Mesendoderm (in vitro differentiated cells): ENCODE results near the gene SASH1.

Experiments
- DNase-seq: peaks from one replicate; pipeline ENCODE4 v3.0.0; 2013
- H2AK5ac ChIP-seq: 2 replicates; pipeline ENCODE4 v1.6.1; 2013; ENCODE audit warnings: low read length, inconsistent platforms
- H2BK120ac ChIP-seq: 2 replicates; pipeline ENCODE4 v1.6.1; 2013; ENCODE audit warnings: low read depth, mild to moderate bottlenecking, low read length, moderate library complexity, mixed read lengths
- H2BK15ac ChIP-seq: replicated peaks from 2 replicates; pipeline ENCODE4 v1.6.1; 2013; ENCODE audit warnings: low read depth, mild to moderate bottlenecking, moderate library complexity
- H2BK5ac ChIP-seq: 2 replicates; pipeline ENCODE4 v1.6.1; 2013; ENCODE audit warnings: low read length, inconsistent platforms
- H3K18ac ChIP-seq: 2 replicates; pipeline ENCODE4 v1.6.1; 2013; ENCODE audit warnings: mild to moderate bottlenecking, low read length, mixed read lengths
- H3K23ac ChIP-seq: one replicate; pipeline ENCODE4 v1.6.1; 2013; ENCODE audit warnings: low read length
- H3K27ac ChIP-seq: 2 replicates; pipeline ENCODE4 v1.5.1; 2013; ENCODE audit warnings: low read depth, mild to moderate bottlenecking, inconsistent platforms, low read length, moderate library complexity
- H3K27me3 ChIP-seq: 2 replicates; pipeline ENCODE4 v1.6.1; 2013; ENCODE audit warnings: low read length, control low read depth, mild to moderate bottlenecking, inconsistent platforms; ENCODE audit not compliant: insufficient read depth, poor library complexity
- H3K36me3 ChIP-seq: 2 replicates; pipeline ENCODE4 v1.6.1; 2013; ENCODE audit warnings: low read length, inconsistent platforms; ENCODE audit not compliant: control insufficient read depth, insufficient read depth
- H3K4ac ChIP-seq: one replicate; pipeline ENCODE4 v1.6.1; 2013; ENCODE audit warnings: low read depth, mild to moderate bottlenecking, low read length, moderate library complexity
- H3K4me1 ChIP-seq: 2 replicates; pipeline ENCODE4 v1.6.1; 2013; ENCODE audit warnings: low read depth, low read length, inconsistent platforms; ENCODE audit not compliant: control insufficient read depth
- H3K4me2 ChIP-seq: 2 replicates; pipeline ENCODE4 v1.6.1; 2013; ENCODE audit warnings: low read length
- H3K4me3 ChIP-seq: 2 replicates; pipeline ENCODE4 v1.5.1; 2013; ENCODE audit warnings: mild to moderate bottlenecking, low read length
- H3K56ac ChIP-seq: one replicate; pipeline ENCODE4 v1.6.1; 2013; ENCODE audit warnings: low read length
- H3K79me1 ChIP-seq: 2 replicates; pipeline ENCODE4 v1.6.1; 2013; ENCODE audit warnings: low read length, inconsistent platforms
- H3K79me2 ChIP-seq: 2 replicates; pipeline ENCODE4 v1.6.1; 2013; ENCODE audit warnings: mild to moderate bottlenecking, low read length; ENCODE audit not compliant: control insufficient read depth, insufficient read depth
- H3K9ac ChIP-seq: 2 replicates; pipeline ENCODE4 v1.6.1; 2013; ENCODE audit warnings: low read length, inconsistent platforms
- H4K5ac ChIP-seq: one replicate; pipeline ENCODE4 v1.6.1; 2013; ENCODE audit warnings: low read length
- H4K8ac ChIP-seq: one replicate; pipeline ENCODE4 v1.6.1; 2013; ENCODE audit warnings: low read depth, mild to moderate bottlenecking, control low read depth, low read length, moderate library complexity
- WGBS: extraction: QIAGEN DNeasy Blood & Tissue Kit; methylation state at CpG from one replicate; pipeline ENCODE4 v1.1.7; 2013; ENCODE audit warnings: low lambda C conversion rate, missing lambda C conversion rate; ENCODE audit not compliant: insufficient coverage; ENCODE audit errors: extremely low coverage; 5-methylcytosine and 5-hydroxymethylcytosine counted together

The SASH1 gene

GRCh38 chr6:148497717-148498116, 155.1 kb downstream of the SASH1 start:
- WGBS, result no CpG with 5 or more reads among the region's 5 CpGs
- no peak overlapping the region for H2BK15ac ChIP-seq
- no peak overlapping the region for H3K18ac ChIP-seq
- H3K4me2 ChIP-seq, result no peak overlapping the region
- DNase-seq, result no peak
- H3K23ac ChIP-seq, result no peak overlapping the region
- H3K9ac ChIP-seq, result no peak overlapping the region
- H4K5ac ChIP-seq, result no peak overlapping the region
- no peak overlapping the region for H4K8ac ChIP-seq
- no peaks in the 10 kb centered on the region for H3K36me3 ChIP-seq
- H3K56ac ChIP-seq, result no peak overlapping the region
- peaks cover 2% of the 10 kb centered on the region for H3K4me1 ChIP-seq
- H3K79me2 ChIP-seq, result no peaks in the 10 kb centered on the region
- H3K79me1 ChIP-seq, result no peaks in the 10 kb centered on the region
- H2BK5ac ChIP-seq, result no peak overlapping the region
- no peaks in the 10 kb centered on the region for H3K27me3 ChIP-seq
- H3K4ac ChIP-seq, result no peak overlapping the region
- no peak overlapping the region for H2BK120ac ChIP-seq
- H2AK5ac ChIP-seq, result no peak overlapping the region
- no peak overlapping the region for H3K27ac ChIP-seq
- H3K4me3 ChIP-seq, result no peak overlapping the region

GRCh38 chr6:148500402-148500801, 157.8 kb downstream of the SASH1 start:
- Histone ChIP-seq H3K4me2 (no peak overlapping the region), H3K4ac (no peak overlapping the region), H3K27ac (no peak overlapping the region), H3K79me2 (no peaks in the 10 kb centered on the region), H2BK15ac (no peak overlapping the region), H3K56ac (no peak overlapping the region), H4K8ac (no peak overlapping the region), H3K18ac (no peak overlapping the region), H4K5ac (no peak overlapping the region), H3K27me3 (no peaks in the 10 kb centered on the region), H3K4me1 (peaks cover 2% of the 10 kb centered on the region), H2AK5ac (no peak overlapping the region), H2BK5ac (no peak overlapping the region), H3K4me3 (no peak overlapping the region), H3K23ac (no peak overlapping the region), H3K79me1 (no peaks in the 10 kb centered on the region), H3K9ac (no peak overlapping the region), H3K36me3 (no peaks in the 10 kb centered on the region), H2BK120ac (no peak overlapping the region)
- DNase-seq, result no peak
- no CpG with 5 or more reads among the region's 2 CpGs for WGBS

GRCh38 chr6:148501178-148501590, 158.5 kb downstream of the SASH1 start:
- no peak overlapping the region for H2BK120ac ChIP-seq
- no peaks in the 10 kb centered on the region for H3K79me1 ChIP-seq
- H3K4ac ChIP-seq, result no peak overlapping the region
- no peaks in the 10 kb centered on the region for H3K27me3 ChIP-seq
- no CpG with 5 or more reads among the region's 5 CpGs for WGBS
- no peak overlapping the region for H3K4me2 ChIP-seq
- H3K4me3 ChIP-seq, result no peak overlapping the region
- no peak overlapping the region for H4K8ac ChIP-seq
- peaks cover 2% of the 10 kb centered on the region for H3K4me1 ChIP-seq
- no peak overlapping the region for H3K9ac ChIP-seq
- H3K23ac ChIP-seq, result no peak overlapping the region
- no peaks in the 10 kb centered on the region for H3K79me2 ChIP-seq
- H2BK5ac ChIP-seq, result no peak overlapping the region
- no peaks in the 10 kb centered on the region for H3K36me3 ChIP-seq
- H3K27ac ChIP-seq, result no peak overlapping the region
- H3K18ac ChIP-seq, result no peak overlapping the region
- H4K5ac ChIP-seq, result no peak overlapping the region
- H2AK5ac ChIP-seq, result no peak overlapping the region
- no peak for DNase-seq
- H3K56ac ChIP-seq, result no peak overlapping the region
- no peak overlapping the region for H2BK15ac ChIP-seq

DNA sequence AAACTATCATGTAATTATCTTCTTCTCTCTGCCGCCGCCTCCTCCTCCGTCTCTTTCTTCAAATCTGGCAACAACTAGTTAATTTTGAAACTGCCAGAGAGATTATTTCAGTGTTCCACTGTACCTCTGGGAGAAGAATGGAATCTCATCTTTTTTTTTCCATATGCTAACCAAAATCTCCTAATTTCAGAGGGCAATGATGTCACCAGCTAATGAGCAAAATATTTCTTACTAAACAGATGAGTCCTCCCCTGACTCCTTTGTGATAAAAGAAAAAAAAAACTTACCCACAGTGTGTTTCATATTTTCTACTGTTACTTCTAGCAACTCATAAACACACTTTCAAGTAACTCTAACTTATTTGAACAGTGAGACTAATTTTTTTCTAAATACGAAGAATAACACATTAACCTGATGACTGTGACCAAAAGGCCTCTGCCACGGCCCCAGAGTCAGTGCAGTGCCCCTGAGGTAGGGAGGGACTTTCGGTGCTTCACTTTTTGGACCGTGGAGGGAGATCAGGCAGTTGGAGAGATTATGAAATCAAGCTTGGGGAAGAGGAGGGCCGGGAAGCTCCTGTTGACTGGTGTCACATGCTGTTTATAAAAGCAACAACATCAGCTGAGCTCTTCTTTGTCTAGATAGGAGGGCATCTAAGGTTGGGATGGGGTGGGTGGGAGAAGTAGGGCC, 159.6 kb downstream of the SASH1 start:
- Histone ChIP-seq H4K8ac (no peak overlapping the region), H3K4me2 (no peak overlapping the region), H2BK5ac (no peak overlapping the region), H3K36me3 (no peaks in the 10 kb centered on the region), H3K79me2 (no peaks in the 10 kb centered on the region), H3K56ac (no peak overlapping the region), H3K27ac (no peak overlapping the region), H3K4me1 (peaks cover 2% of the 10 kb centered on the region), H3K27me3 (no peaks in the 10 kb centered on the region), H3K4me3 (no peak overlapping the region), H2AK5ac (no peak overlapping the region), H3K23ac (no peak overlapping the region), H3K18ac (no peak overlapping the region), H3K9ac (no peak overlapping the region), H2BK15ac (no peak overlapping the region), H2BK120ac (no peak overlapping the region), H4K5ac (no peak overlapping the region), H3K79me1 (no peaks in the 10 kb centered on the region), H3K4ac (no peak overlapping the region)
- no peak for DNase-seq
- 100% methylated on average over 3 of the region's 8 CpGs for WGBS

- Histone ChIP-seq H3K4me3 (no peak overlapping the region), H4K8ac (no peak overlapping the region), H2BK5ac (no peak overlapping the region), H3K4ac (no peak overlapping the region), H3K4me2 (no peak overlapping the region), H3K56ac (no peak overlapping the region), H3K18ac (no peak overlapping the region), H2AK5ac (no peak overlapping the region), H3K27ac (no peak overlapping the region), H2BK120ac (no peak overlapping the region), H3K23ac (no peak overlapping the region), H3K27me3 (no peaks in the 10 kb centered on the region), H3K36me3 (no peaks in the 10 kb centered on the region), H3K4me1 (peaks cover 4% of the 10 kb centered on the region), H2BK15ac (no peak overlapping the region), H4K5ac (no peak overlapping the region), H3K79me2 (no peaks in the 10 kb centered on the region), H3K79me1 (no peaks in the 10 kb centered on the region), H3K9ac (no peak overlapping the region)
- no peak for DNase-seq
- no CpG with 5 or more reads among the region's 6 CpGs for WGBS
Observed at GRCh38 chr6:148502773-148503135, 160.1 kb downstream of the SASH1 start.

DNA sequence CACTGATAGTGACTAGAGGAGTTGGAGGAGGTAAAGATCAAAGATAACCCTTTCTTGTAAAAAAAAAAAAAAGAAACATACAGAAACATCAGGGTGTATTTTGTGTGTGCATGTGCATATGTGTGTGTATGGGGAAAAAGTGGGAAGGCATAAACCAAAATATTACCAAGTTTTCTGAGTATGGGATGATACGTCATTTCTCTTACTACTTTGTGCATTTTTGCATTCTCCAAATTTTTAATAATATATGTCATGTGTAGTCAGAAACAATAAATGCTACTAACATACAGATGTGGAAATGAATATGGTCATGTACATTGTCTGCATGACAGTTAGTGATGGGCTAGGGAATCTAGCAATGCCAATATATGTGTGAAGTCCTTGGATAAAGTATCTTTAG, 161.1 kb downstream of the SASH1 start:
- DNase-seq, result no peak
- Histone ChIP-seq H3K36me3 (no peaks in the 10 kb centered on the region), H3K56ac (no peak overlapping the region), H3K4me1 (peaks cover 9% of the 10 kb centered on the region), H2AK5ac (no peak overlapping the region), H3K4me2 (no peak overlapping the region), H3K27me3 (no peaks in the 10 kb centered on the region), H3K9ac (no peak overlapping the region), H3K4ac (no peak overlapping the region), H2BK5ac (no peak overlapping the region), H2BK15ac (no peak overlapping the region), H4K8ac (no peak overlapping the region), H3K79me1 (no peaks in the 10 kb centered on the region), H2BK120ac (no peak overlapping the region), H3K4me3 (no peak overlapping the region), H3K18ac (no peak overlapping the region), H3K27ac (no peak overlapping the region), H3K79me2 (no peaks in the 10 kb centered on the region), H3K23ac (no peak overlapping the region), H4K5ac (no peak overlapping the region)
- no CpG with 5 or more reads among the region's 1 CpG for WGBS
